Hepatocyte (in vitro differentiated cells): ENCODE data around the gene PRKAB2.

Experiments used
- CTCF ChIP-seq: fragments of 200-600 bp; sonication (generic); IDR thresholded peaks from 2 replicates; pipeline ENCODE4 v1.5.1; 2016; ENCODE audit warnings: antibody characterized with exemption, mild to moderate bottlenecking; ENCODE audit not compliant: poor library complexity
- EZH2 ChIP-seq: fragments of 200-600 bp; sonication (generic); IDR thresholded peaks from 2 replicates; pipeline ENCODE4 v1.6.1; 2016; ENCODE audit warnings: antibody characterized with exemption, mild to moderate bottlenecking, borderline replicate concordance
- EZH2phosphoT487 ChIP-seq: fragments of 200-600 bp; sonication (generic); IDR thresholded peaks from one replicate; pipeline ENCODE4 v1.6.1; 2018; ENCODE audit warnings: antibody characterized with exemption, mild to moderate bottlenecking, low read depth, moderate library complexity; ENCODE audit not compliant: unreplicated experiment, severe bottlenecking

- TF ChIP-seq CTCF (peak; percentile 95), EZH2 (no peak), EZH2phosphoT487 (no peak)
Measured at GRCh38 chr1:147172168-147173016, at the start of gene PRKAB2.
